Measurements from ENCODE around the gene L3MBTL4.
"Not testable (repeated sequence)": the region's sequence is repeated elsewhere in the genome, so short reads cannot be mapped to it uniquely, and the experiment has no call there.

L3MBTL4 gene

DNA sequence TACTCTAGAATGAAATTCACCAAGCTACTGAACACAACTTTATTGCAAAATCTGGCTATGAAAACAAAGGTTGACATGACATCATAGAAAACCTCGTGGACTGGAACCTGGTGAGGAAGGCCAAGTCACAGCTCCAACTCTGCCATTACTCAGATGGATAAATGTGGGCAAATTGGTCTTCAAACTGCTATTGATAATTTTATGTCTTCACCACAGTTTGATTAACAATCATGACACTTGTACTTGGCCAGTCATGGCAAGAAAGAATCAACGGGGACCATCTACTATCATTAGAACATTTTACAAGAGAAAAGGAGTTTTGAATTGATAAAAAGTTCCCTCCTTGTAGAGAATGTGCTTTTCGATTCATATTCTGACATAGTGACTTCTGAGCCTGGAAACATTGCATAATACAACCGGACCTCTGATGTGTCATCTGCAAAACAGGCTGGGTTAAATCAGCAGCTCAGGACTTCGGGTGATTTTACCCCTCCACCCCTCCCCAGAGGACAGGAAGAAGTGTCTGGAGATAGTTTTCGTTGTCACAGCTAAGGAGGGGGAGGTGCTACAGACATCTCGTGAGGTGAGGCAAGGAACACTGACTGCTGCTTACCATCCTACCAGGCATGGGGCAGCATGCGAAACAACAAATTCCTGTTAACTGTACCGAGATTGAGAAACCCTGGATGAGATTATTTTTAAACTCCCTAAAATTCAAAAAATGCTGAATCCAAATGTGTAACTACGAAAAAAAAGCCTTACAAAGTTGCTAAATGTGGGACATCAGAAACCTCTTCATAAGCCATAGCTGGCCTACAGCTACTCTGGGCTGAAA lies 8.4 kb downstream of the L3MBTL4 start:
- no peak for DNase-seq

DNA sequence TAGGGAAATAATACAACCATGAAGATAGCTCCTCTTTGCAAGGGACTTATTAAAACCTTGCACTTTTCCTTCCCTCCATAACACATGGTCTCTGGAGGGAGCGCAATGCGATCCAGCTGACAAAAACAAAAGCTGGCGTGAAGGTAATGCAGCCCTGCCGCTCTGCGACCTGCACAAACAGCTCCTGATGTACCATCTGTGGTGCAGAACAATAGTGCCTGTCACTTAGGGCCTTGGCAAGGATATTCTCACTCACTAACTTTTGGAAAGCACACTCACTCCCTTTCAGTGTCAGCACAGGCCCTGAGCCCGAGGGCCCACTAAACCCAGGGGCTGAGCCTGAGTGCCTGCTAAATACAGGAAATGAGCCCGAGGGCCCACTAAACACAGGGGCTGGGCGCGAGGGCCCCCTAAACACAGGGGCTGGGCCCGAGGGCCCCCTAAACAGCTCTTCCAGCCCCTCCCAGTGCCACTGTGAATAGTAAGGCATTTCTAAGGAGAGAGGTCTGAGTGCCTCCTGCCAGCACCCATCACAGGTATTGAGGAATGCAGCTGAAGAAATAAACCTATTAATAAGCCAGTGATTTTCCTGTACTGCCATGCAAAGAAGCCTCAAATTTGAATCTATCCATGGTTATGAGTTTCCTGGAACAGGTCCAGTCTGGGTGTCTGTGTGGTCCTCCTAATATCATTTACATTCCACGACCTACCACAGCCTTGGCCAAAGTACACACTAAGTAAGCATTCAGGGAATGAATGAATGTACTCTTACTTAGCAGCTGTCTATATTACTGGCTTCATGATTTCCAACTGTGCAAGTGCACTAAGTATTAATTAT lies 9.3 kb downstream of the L3MBTL4 start:
- no peak for DNase-seq

DNA sequence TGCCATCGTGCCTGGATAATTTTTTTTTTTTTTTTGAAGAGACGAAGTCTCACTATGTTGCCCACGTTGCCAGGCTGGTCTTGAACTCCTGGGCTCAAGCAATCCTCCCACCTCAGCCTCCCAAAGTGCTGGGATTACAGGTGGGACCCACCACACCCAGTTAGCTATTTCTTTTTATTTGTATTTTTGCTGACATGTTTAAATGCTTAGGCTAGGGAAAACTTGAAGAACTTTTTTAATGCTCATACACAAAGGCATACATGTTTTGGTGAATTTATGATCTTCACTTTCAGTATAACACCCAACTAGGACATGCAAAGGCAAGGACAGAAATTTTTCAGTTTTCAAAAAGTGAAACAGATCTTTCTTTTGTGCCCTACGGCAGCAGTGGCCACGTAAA lies 9.9 kb downstream of the L3MBTL4 start:
- no peak for DNase-seq

DNA sequence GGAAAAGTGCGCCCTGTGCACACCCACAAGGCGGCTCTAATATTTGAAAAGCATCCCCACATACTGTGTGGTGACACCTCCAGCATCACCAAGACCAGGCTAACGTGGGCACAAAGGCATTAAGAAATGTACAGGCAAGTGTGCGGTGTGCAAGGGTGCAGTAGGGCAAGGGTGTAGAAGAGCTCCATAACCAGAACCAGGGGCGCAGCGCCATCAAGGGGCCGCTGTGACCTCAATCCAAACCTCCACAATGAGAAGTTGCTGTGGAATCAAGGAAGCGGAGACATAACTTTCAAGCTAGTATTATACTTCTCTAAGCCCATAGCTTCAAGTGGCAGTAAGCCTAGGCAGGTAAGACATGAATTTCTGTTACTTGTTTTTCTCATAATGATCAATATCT lies 13.0 kb downstream of the L3MBTL4 start:
- DNase-seq, result no peak

DNA sequence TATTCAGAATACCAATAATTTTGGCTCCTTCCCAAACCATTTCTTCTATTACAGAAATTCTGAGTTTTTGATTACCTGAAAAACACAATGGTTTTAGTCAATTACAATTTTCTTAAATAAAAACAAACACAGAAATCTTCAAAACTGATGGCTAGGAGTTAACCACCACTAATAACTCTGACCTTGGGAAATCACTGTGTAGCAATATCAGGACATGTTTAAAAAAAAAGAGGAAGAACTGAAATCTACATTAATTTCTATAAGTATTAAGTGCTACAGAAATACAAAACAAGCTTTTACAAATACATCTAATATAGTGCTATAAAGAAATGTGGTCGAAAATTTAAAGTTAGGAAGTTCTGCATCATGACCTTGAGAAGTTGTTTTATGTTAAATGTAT lies 14.9 kb downstream of the L3MBTL4 start:
- DNase-seq, result no peak

GRCh38 chr18:6397931-6398566 lies 16.7 kb downstream of the L3MBTL4 start:
- DNase-seq, result no peak

- DNase-seq, result no peak
Observed at GRCh38 chr18:6396847-6397246, 17.9 kb downstream of the L3MBTL4 start.

DNA sequence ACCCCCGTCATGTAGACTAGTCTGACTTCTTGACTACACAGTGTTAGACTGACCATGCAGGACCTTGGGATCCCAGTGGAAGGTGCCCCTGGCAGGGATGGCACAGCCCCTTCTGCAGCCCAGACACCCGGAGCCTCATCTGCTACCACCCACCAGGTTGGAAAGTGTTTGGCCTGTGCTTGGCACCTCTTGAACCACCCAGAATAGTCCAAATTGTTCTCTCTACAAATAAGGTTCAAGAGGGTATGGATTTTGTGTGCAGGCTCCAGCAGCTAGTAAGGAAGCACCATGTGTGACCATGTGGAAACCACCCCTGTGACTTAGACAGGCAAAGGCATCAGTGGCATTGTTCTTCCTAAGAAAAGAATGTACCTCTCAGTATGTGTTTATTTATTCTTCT lies 18.4 kb downstream of the L3MBTL4 start:
- no peak for DNase-seq

DNA sequence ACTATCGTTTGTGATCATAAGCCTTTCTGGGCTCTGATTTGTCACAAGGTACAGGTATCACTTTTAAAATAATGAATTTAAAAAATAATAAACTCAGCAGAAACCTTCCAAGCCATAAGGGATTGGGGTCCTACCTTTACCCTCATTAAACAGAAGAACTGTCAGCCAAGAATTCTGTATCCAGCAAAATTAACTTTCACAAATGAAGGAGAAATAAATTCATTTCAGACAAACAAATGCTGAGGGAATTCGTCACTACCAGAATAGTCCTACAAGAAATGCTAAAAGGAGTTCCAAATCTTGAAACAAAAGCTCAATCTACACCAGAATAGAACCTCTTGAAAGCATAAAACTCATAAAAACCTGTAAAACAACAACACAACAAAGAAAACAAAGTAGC lies 25.7 kb downstream of the L3MBTL4 start:
- DNase-seq, result no peak

DNA sequence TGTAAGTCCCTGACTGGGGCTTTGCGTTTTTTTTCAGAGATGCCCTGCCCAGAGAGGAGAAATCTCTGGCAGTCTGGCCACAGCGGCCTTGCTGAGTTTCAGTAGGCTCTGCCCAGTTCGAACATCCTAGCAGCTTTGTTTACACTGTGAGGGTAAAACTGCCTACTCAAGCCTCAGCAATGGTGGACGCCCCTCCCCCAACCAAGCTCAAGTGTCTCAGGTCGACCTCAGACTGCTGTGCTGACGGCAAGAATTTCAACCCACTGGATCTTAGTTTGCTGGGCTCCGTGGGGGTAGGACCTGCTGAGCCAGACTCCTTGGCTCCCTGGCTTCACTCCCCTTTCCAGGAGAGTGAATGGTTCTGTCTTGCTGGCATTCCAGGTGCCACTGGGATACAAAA lies 31.7 kb downstream of the L3MBTL4 start:
- no peak for DNase-seq

- DNase-seq, result not testable (repeated sequence)
Observed at GRCh38 chr18:6377473-6377872, 37.2 kb downstream of the L3MBTL4 start.

DNA sequence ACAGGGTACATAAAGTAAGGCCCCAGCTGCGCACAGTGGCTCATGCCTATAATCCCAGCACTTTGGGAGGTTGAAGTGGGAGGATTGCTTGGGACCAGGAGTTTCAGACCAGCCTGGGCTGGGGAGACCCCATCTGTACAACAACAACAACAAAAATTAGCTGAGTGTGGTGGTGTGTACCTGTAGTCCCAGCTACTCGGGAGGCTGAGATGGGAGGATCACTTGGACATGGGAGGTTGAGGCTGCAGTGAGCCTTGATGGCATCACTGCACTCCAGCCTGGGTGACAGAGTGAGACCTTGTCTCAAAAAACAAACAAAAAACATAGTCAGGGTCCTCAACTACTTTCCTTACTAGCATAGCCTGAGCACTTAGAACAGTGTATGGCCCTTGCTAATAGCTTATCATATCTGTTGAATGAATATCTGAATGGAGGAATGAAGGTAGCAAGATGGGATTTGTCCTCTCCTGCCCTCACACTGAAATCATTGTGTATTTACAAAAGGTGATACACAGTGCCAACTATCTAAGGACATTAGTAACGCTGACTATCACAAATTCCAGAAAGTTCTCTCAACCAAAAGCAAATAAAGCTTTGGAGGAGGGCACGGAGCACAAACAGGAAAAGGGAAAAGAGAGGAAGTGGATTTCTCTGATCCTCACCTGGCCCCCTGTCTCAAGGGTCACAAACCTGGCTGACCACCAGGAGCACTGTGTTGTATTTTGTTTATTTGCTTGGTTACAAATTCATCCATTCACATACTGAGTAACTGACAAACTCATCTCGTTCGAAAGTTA lies 38.1 kb downstream of the L3MBTL4 start:
- no peak for DNase-seq

- DNase-seq, result no peak
Observed at GRCh38 chr18:6374935-6375529, 39.7 kb downstream of the L3MBTL4 start.

DNA sequence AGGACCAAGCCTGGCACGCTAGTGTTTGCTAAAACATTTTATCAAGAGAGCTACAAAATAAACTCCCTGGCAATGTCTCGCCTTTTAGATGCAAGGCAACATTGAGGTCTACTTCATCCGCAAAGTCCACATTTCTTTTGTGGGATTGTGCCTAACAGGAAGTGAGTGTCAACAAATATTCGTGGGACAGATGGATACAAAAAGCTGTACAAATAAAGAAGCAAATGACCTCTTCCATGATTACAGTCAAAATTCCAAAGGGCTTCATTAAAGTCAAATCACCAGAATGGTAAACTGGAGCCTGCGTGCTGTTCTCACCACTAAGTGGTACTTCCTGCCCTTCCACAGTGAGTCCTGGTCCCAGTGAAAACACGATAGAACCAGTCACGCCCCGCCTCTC lies 40.4 kb downstream of the L3MBTL4 start:
- no peak for DNase-seq

DNA sequence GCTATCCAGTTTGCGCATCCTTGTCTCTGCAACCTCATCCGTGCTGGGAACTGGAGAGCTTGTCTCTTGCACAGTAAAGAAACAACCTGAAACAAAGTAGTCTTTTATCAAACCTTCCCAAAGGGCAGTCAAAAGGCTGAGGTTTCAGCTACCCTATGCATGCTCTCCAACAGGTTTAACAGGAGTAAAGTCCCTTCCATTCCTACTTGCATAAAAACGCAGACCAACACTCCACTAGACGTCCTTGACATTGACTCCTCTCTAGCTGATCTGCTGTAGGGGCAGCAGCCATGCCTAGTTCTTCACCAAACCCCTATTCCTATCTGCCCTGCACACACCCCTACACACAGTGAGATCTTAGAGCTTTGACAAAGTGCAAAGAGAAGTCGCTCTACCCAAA lies 41.5 kb downstream of the L3MBTL4 start:
- no peak for DNase-seq

- no peak for DNase-seq
Observed at GRCh38 chr18:6370886-6371635, 43.6 kb downstream of the L3MBTL4 start.

- no peak for DNase-seq
Observed at GRCh38 chr18:6370410-6370809, 44.3 kb downstream of the L3MBTL4 start.

- DNase-seq, result no peak
Observed at GRCh38 chr18:6368017-6368416, 46.7 kb downstream of the L3MBTL4 start.

GRCh38 chr18:6367208-6367607 lies 47.5 kb downstream of the L3MBTL4 start:
- DNase-seq, result no peak

GRCh38 chr18:6366776-6367175 lies 47.9 kb downstream of the L3MBTL4 start:
- no peak for DNase-seq

DNA sequence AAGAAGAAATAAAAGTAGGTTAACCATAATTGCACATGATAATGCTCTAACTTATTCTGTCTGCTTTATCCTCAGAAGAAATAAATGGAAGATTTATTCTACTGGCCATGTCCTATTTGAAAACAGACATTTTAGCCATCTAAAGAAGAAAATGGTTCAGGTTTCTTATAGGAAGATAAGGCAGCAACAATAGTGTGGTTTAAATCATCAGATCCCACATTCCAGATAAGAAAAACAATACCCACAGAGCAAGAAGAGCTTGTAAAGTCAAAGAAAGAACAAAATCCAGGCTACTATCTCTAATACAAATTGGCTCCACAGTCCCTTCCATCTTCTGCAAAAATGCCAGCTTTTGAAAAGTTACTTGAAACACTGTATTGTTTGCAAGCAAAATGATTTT lies 49.3 kb downstream of the L3MBTL4 start:
- no peak for DNase-seq

- DNase-seq, result no peak
Observed at GRCh38 chr18:6363216-6363615, 51.5 kb downstream of the L3MBTL4 start.
